Caco-2 (cell line): ENCODE data around the gene ACTN4. TPM values are rescaled to one million over a fixed set of nuclear protein-coding genes. Genes with fewer than 3 reads are reported as not detected.

Source experiments
- BruUV-seq: library from RNA; stranded (reverse); fragments of 400-500 nt; replicated peaks from 2 replicates; lab custom pipeline; 2021; lab: Mats Ljungman, UMichigan
- CTCF ChIA-PET: fragments of 300-600 bp; sonication (Branson Sonifier 250); formaldehyde crosslinking; loops from one replicate; lab custom pipeline; 2022; ENCODE audit warnings: antibody characterized with exemption; lab: Charles Lee
- POLR2A ChIA-PET: fragments of 300-600 bp; sonication (Branson Sonifier 250); formaldehyde crosslinking; loops from one replicate; lab custom pipeline; 2022; ENCODE audit warnings: antibody characterized with exemption; lab: Charles Lee
- DNase-seq, 2 experiments: peaks; one replicate each; pipeline versions ENCODE4 v3.0.0 to v3.0.0-alpha.2; 2020 to 2022
- H3K27me3 ChIP-seq: replicated peaks from 2 replicates; pipeline ENCODE4 v1.6.0; 2011; ENCODE audit warnings: low read length; ENCODE audit not compliant: control insufficient read depth, insufficient read depth
- H3K36me3 ChIP-seq: 2 replicates; pipeline ENCODE4 v1.5.1; 2011; ENCODE audit warnings: low read length; ENCODE audit not compliant: control insufficient read depth, insufficient read depth
- H3K4me1 ChIP-seq: fragments of 250-450 bp; sonication (Bioruptor Pico); 2 replicates; pipeline ENCODE4 v1.5.1; 2020; ENCODE audit warnings: mild to moderate bottlenecking
- H3K4me3 ChIP-seq: 2 replicates; pipeline ENCODE4 v1.5.1; 2011; ENCODE audit warnings: low read depth, mild to moderate bottlenecking, control low read depth, low read length
- H3K9me3 ChIP-seq: fragments of 250-450 bp; sonication (Bioruptor Pico); 2 replicates; pipeline ENCODE4 v1.5.1; 2020; ENCODE audit warnings: mild to moderate bottlenecking, moderate library complexity
- H3K27ac Mint-ChIP-seq: one replicate; pipeline ENCODE4 v1.8.0; 2022; ENCODE audit warnings: mixed read lengths; ENCODE audit not compliant: unreplicated experiment
- H3K27me3 Mint-ChIP-seq: one replicate; pipeline ENCODE4 v1.8.0; 2022; ENCODE audit warnings: mixed read lengths; ENCODE audit not compliant: insufficient read depth, unreplicated experiment
- H3K36me3 Mint-ChIP-seq: one replicate; pipeline ENCODE4 v1.8.0; 2022; ENCODE audit warnings: mild to moderate bottlenecking, mixed read lengths; ENCODE audit not compliant: insufficient read depth, unreplicated experiment
- H3K4me1 Mint-ChIP-seq: one replicate; pipeline ENCODE4 v1.8.0; 2022; ENCODE audit warnings: low read depth, mixed read lengths; ENCODE audit not compliant: unreplicated experiment
- H3K4me3 Mint-ChIP-seq: one replicate; pipeline ENCODE4 v1.8.0; 2022; ENCODE audit warnings: mild to moderate bottlenecking, moderate library complexity, mixed read lengths; ENCODE audit not compliant: unreplicated experiment
- H3K9me3 Mint-ChIP-seq: one replicate; pipeline ENCODE4 v1.8.0; 2022; ENCODE audit warnings: mixed read lengths; ENCODE audit not compliant: unreplicated experiment
- CTCF ChIP-seq, 2 experiments: fragments of 200-600 bp in 1 of 2; IDR thresholded peaks; 1 replicate in 1 of 2; 2 replicates in 1 of 2; pipeline versions ENCODE4 v1.5.1 to v1.8.0; 2011 to 2022; ENCODE audit warnings: antibody characterized with exemption in 1 of 2, control low read depth in 1 of 2, inconsistent platforms in 1 of 2, low read depth in 1 of 2, low read length in 1 of 2, mild to moderate bottlenecking in 1 of 2, moderate library complexity in 1 of 2; ENCODE audit not compliant: insufficient read depth in 1 of 2, severe bottlenecking in 1 of 2, unreplicated experiment in 1 of 2
- intact Hi-C: fragments of 100-400 bp; cut with micrococcal nuclease; formaldehyde crosslinking; loops from one replicate; pipeline ENCODE4 v1.10.0; 2022; ENCODE audit not compliant: unreplicated experiment
- total RNA-seq: library from RNA; stranded (reverse); gene quantifications from 2 replicates; pipeline ENCODE4 v1.2.3, GENCODE V29; 2022

The ACTN4 gene
- total RNA-seq, 1 experiment from 2014 or later, result 605 TPM

- Histone ChIP-seq H3K27me3 (no peaks in the 10 kb centered on the region), H3K4me3 (no peak overlapping the region), H3K4me1 (peaks cover 100% of the 10 kb centered on the region), H3K36me3 (peaks cover 4% of the 10 kb centered on the region; the same call in 1 of the 2 replicates), H3K9me3 (no peaks in the 10 kb centered on the region)
- Mint-ChIP-seq H3K4me1 (peaks cover 77% of the 10 kb centered on the region), H3K27me3 (no peaks in the 10 kb centered on the region), H3K27ac (peak overlapping the region; percentile 92), H3K4me3 (peak overlapping the region; percentile 20), H3K36me3 (peaks cover 94% of the 10 kb centered on the region), H3K9me3 (no peaks in the 10 kb centered on the region)
- TF ChIP-seq CTCF (IDR thresholded peaks at IDR 0.05; ENCODE audit: insufficient read depth in 1 of 2, low read depth in 1 of 2, low read length in 1 of 2, severe bottlenecking in 1 of 2, unreplicated experiment in 1 of 2), result no peak
- ChIA-PET POLR2A (interaction anchor here (0.9 to 2.8 kb wide), 3 partner anchors 19 to 22 kb away, joined by 4 to 16 read pairs (median 5); no protein-coding TSS in a partner anchor), CTCF (interaction anchor here (0.7 kb wide), 1 partner anchor 261 kb away, joined by 5 read pairs; the partner anchor contains the start of gene FAM98C)
- intact Hi-C loops, result loop anchor here (2.0 kb wide), 1 partner anchor 17 kb away; the partner anchor contains the start of gene ACTN4
- BruUV-seq, result no TSS peak
- no peak for DNase-seq
Observed at GRCh38 chr19:38663957-38664502, 16.6 kb downstream of the ACTN4 start.

- Histone ChIP-seq H3K4me1 (peaks cover 100% of the 10 kb centered on the region), H3K27me3 (no peaks in the 10 kb centered on the region), H3K9me3 (no peaks in the 10 kb centered on the region), H3K36me3 (peaks cover 4% of the 10 kb centered on the region; the same call in 1 of the 2 replicates), H3K4me3 (no peak overlapping the region)
- Mint-ChIP-seq H3K9me3 (no peaks in the 10 kb centered on the region), H3K36me3 (peaks cover 94% of the 10 kb centered on the region), H3K4me1 (peaks cover 83% of the 10 kb centered on the region), H3K27me3 (no peaks in the 10 kb centered on the region), H3K4me3 (peak overlapping the region; percentile 20), H3K27ac (peak overlapping the region; percentile 92)
- DNase-seq, result no peak
- intact Hi-C loops, result no loop called here
- ChIA-PET CTCF (interaction anchor here (0.7 kb wide), 1 partner anchor 262 kb away, joined by 5 read pairs; the partner anchor contains the start of gene FAM98C), POLR2A (interaction anchor here (0.6 to 1.0 kb wide), 3 partner anchors 15 to 22 kb away, joined by 3 to 5 read pairs (median 4); no protein-coding TSS in a partner anchor)
- BruUV-seq, result no TSS peak
- no peak for TF ChIP-seq CTCF (IDR thresholded peaks at IDR 0.05; ENCODE audit: insufficient read depth in 1 of 2, low read depth in 1 of 2, low read length in 1 of 2, severe bottlenecking in 1 of 2, unreplicated experiment in 1 of 2)
Observed at GRCh38 chr19:38664503-38665211, 17.2 kb downstream of the ACTN4 start.

- H3K4me1 ChIP-seq, result peaks cover 100% of the 10 kb centered on the region
- peaks cover 4% of the 10 kb centered on the region; the same call in 1 of the 2 replicates for H3K36me3 ChIP-seq
- peaks cover 84% of the 10 kb centered on the region for H3K4me1 Mint-ChIP-seq
- peaks cover 92% of the 10 kb centered on the region for H3K36me3 Mint-ChIP-seq
- DNase-seq, result no peak
- H3K27me3 ChIP-seq, result no peaks in the 10 kb centered on the region
- POLR2A ChIA-PET, result interaction anchor here (0.9 to 1.0 kb wide), 2 partner anchors 18 to 21 kb away, joined by 4 to 5 read pairs; no protein-coding TSS in a partner anchor
- H3K27ac Mint-ChIP-seq, result peak overlapping the region; percentile 92
- CTCF ChIA-PET, result no interaction called here
- intact Hi-C loops, result no loop called here
- H3K4me3 Mint-ChIP-seq, result peak overlapping the region; percentile 69
- TF ChIP-seq CTCF (IDR thresholded peaks at IDR 0.05; ENCODE audit: insufficient read depth in 1 of 2, low read depth in 1 of 2, low read length in 1 of 2, severe bottlenecking in 1 of 2, unreplicated experiment in 1 of 2), result no peak
- no peaks in the 10 kb centered on the region for H3K27me3 Mint-ChIP-seq
- no peaks in the 10 kb centered on the region for H3K9me3 ChIP-seq
- BruUV-seq, result TSS peak; percentile 91
- no peaks in the 10 kb centered on the region for H3K9me3 Mint-ChIP-seq
- no peak overlapping the region for H3K4me3 ChIP-seq
Observed at GRCh38 chr19:38665219-38665931, 17.9 kb downstream of the ACTN4 start.
